Right atrium auricular region (tissue), 2 donors: ENCODE data around the gene CREBBP. TPM values are rescaled to one million over a fixed set of nuclear protein-coding genes. Genes with fewer than 3 reads are reported as not detected.

ENCODE experiments used
- DNase-seq: peaks from one replicate; pipeline ENCODE4 v3.0.0-alpha.2; 2019; ENCODE audit warnings: low spot score
- H3K27ac ChIP-seq, 2 donors: fragments of 200-600 bp; sonication (generic); 1 replicate in 1 of 2; 2 replicates in 1 of 2; pipeline ENCODE4 v1.5.1; 2016 to 2019
- H3K27me3 ChIP-seq, 2 donors: fragments of 200-600 bp; sonication (generic); one replicate each; pipeline versions ENCODE4 v1.5.1 to v1.6.0; 2017 to 2019
- H3K36me3 ChIP-seq: fragments of 200-600 bp; sonication (generic); one replicate; pipeline ENCODE4 v1.5.1; 2016
- H3K4me1 ChIP-seq, 2 donors: fragments of 200-600 bp; sonication (generic); one replicate each; pipeline versions ENCODE4 v1.5.1 to v1.6.0; 2017 to 2019
- H3K4me3 ChIP-seq, 2 donors: fragments of 200-600 bp; sonication (generic); 1 replicate in 1 of 2; 2 replicates in 1 of 2; pipeline ENCODE4 v1.5.1; 2017 to 2019; ENCODE audit warnings: mild to moderate bottlenecking in 1 of 2, moderate library complexity in 1 of 2
- H3K9me3 ChIP-seq, 2 donors: fragments of 200-600 bp; sonication (generic); one replicate each; pipeline ENCODE4 v1.5.1; 2019
- total RNA-seq, 2 donors: library from RNA; depleted of rRNA; stranded (reverse); fragments of >200 nt; gene quantifications; one replicate each; pipeline ENCODE4 v1.1.0, GENCODE V29; 2016
- TF ChIP-seq, protein P1 (sequence below), 2 donors: fragments of 200-600 bp; sonication (generic); IDR thresholded peaks; one replicate each; pipeline ENCODE4 v1.5.1; 2019; ENCODE audit warnings: antibody characterized with exemption in 2 of 2

The CREBBP gene
- total RNA-seq, 2 donors from 2014 or later: 38.3 to 54.3 TPM

DNA sequence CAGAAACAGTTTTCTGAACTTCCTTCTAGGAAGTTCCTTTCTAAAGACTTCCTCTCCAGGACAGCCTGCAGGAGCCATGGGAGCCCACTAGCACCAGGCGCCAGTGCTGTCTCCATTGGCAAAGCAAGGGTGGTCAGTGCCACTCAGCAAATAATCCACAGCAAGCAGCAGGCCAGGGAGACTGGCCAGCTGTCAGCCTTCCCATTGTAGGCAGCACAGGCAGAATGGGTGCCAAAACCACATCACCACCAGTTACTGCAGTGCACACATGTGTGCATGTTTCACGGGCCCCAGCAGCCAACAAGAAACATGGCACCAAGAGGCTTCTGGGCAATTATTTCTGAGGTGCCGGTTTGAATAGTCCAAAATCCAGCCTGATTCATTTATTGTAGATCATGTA lies 199.3 kb downstream of the CREBBP start:
- DNase-seq: no peak
- no peak overlapping the region for H3K27ac ChIP-seq

DNA sequence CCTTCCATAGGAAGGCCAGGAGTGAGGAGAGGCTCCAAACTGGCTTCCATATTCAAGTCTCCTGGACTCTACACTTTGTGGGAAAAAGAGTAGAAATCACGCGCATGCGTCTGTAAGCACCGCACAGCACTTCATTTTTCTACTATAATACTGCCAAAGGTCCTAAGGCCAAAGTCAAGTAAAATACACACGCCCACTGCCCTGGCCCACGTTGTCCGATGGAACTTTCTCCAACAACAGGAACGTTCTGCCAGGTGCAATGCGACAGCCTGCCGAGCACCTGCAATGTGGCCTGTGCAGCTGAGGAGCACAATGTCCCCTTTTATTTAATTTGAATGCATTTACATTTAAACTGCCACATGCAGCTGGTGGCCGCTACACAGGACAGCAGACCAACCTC lies 202.5 kb downstream of the CREBBP start:
- TF ChIP-seq, protein P1, sequence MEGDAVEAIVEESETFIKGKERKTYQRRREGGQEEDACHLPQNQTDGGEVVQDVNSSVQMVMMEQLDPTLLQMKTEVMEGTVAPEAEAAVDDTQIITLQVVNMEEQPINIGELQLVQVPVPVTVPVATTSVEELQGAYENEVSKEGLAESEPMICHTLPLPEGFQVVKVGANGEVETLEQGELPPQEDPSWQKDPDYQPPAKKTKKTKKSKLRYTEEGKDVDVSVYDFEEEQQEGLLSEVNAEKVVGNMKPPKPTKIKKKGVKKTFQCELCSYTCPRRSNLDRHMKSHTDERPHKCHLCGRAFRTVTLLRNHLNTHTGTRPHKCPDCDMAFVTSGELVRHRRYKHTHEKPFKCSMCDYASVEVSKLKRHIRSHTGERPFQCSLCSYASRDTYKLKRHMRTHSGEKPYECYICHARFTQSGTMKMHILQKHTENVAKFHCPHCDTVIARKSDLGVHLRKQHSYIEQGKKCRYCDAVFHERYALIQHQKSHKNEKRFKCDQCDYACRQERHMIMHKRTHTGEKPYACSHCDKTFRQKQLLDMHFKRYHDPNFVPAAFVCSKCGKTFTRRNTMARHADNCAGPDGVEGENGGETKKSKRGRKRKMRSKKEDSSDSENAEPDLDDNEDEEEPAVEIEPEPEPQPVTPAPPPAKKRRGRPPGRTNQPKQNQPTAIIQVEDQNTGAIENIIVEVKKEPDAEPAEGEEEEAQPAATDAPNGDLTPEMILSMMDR (IDR thresholded peaks at IDR 0.05): no peak
- Histone ChIP-seq H3K4me1 (peaks cover 0 to 5% of the 10 kb centered on the region in 2 donors), H3K27ac (no peak overlapping the region), H3K27me3 (no peaks in the 10 kb centered on the region), H3K9me3 (no peaks in the 10 kb centered on the region), H3K36me3 (peaks cover 56% of the 10 kb centered on the region), H3K4me3 (no peak overlapping the region)
- DNase-seq: no peak

More for the DNA sequence above, 199.3 kb downstream of the CREBBP start:
- Histone ChIP-seq H3K36me3 (peaks cover 46% of the 10 kb centered on the region), H3K4me3 (no peak overlapping the region), H3K27me3 (no peaks in the 10 kb centered on the region), H3K9me3 (no peaks in the 10 kb centered on the region), H3K4me1 (peaks cover 0 to 5% of the 10 kb centered on the region in 2 donors)
- TF ChIP-seq, protein P1 (IDR thresholded peaks at IDR 0.05): no peak

DNA sequence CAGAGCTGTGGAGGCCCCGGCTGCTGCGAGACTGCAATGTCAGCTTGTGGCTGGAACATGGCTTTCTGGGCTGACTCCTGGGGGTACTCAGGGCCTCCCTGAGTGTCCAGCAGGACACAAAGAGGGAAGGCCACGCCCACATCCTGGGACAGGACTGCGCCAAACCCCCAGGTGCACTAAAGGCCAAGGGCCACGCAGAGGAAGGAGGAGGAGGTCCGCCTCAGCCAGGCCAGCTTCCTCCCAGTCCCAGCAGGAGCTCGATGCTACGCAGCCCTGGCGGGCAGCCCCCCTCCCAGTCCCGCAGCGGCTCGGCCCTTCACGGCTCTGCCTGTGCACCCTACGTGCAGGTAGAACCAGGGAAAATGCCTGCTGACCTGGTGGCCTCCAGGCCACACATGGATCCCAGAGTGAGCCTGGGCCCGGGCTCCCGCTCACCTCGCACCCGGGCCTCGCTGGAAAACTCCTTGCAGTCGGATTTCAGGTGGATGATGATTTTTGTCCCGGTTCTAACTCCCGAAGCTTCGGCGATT lies 204.8 kb downstream of the CREBBP start:
- Histone ChIP-seq H3K4me1 (no peaks in the 10 kb centered on the region), H3K27ac (no peak overlapping the region), H3K4me3 (no peak overlapping the region), H3K27me3 (no peaks in the 10 kb centered on the region), H3K9me3 (no peaks in the 10 kb centered on the region), H3K36me3 (peaks cover 77% of the 10 kb centered on the region)
- TF ChIP-seq, protein P1 (IDR thresholded peaks at IDR 0.05): no peak
- no peak for DNase-seq

Other genes starting within 250 kb of the CREBBP start
- 1 to 10 TPM; 2.7 to 6.7 TPM for gene DNASE1, start 226.0 kb downstream of the CREBBP start, total RNA-seq
- 10 to 100 TPM; 67.7 to 86.0 TPM for gene TRAP1, start 163.2 kb downstream of the CREBBP start, total RNA-seq
- gene ADCY9, start 235.7 kb upstream of the CREBBP start, total RNA-seq: 10 to 100 TPM; 31.5 to 42.2 TPM